MCF 10A (cell line): ENCODE measurements around the gene IFT88. TPM values are rescaled to one million over a fixed set of nuclear protein-coding genes. Genes with fewer than 3 reads are reported as not detected.
A peak's percentile ranks its signal among the peaks of the same experiment; 100 is the strongest.

Experiments
- BruUV-seq: library from RNA; stranded (reverse); fragments of 400-500 nt; replicated peaks from 2 replicates; lab custom pipeline; 2021; lab: Mats Ljungman, UMichigan
- CTCF ChIA-PET: fragments of 300-600 bp; sonication (Branson Sonifier 250); formaldehyde crosslinking; extraction: SDS; loops from one replicate; lab custom pipeline; 2021; ENCODE audit warnings: antibody characterized with exemption, inconsistent platforms; lab: Yijun Ruan, JAX
- POLR2A ChIA-PET: fragments of 300-600, 350-650 bp; sonication (Branson Sonifier 250); formaldehyde crosslinking; extraction: SDS; loops from one replicate; lab custom pipeline; 2020; ENCODE audit warnings: antibody characterized with exemption, inconsistent platforms; lab: Yijun Ruan, JAX
- DNase-seq: peaks from one replicate; pipeline ENCODE4 v3.0.0-alpha.2; 2018; ENCODE audit not compliant: unreplicated experiment
- H3K27ac Mint-ChIP-seq: one replicate; pipeline ENCODE4 v1.8.0; 2022; ENCODE audit warnings: mild to moderate bottlenecking, low read depth, mixed read lengths; ENCODE audit not compliant: unreplicated experiment
- H3K27me3 Mint-ChIP-seq: one replicate; pipeline ENCODE4 v1.8.0; 2022; ENCODE audit warnings: mixed read lengths; ENCODE audit not compliant: insufficient read depth, unreplicated experiment
- H3K36me3 Mint-ChIP-seq: one replicate; pipeline ENCODE4 v1.8.0; 2022; ENCODE audit warnings: mild to moderate bottlenecking, moderate library complexity, mixed read lengths; ENCODE audit not compliant: insufficient read depth, unreplicated experiment
- H3K4me1 Mint-ChIP-seq: one replicate; pipeline ENCODE4 v1.8.0; 2022; ENCODE audit warnings: mixed read lengths; ENCODE audit not compliant: insufficient read depth, unreplicated experiment
- H3K4me3 Mint-ChIP-seq: one replicate; pipeline ENCODE4 v1.8.0; 2022; ENCODE audit warnings: mild to moderate bottlenecking, moderate library complexity, mixed read lengths; ENCODE audit not compliant: unreplicated experiment
- H3K9me3 Mint-ChIP-seq: one replicate; pipeline ENCODE4 v1.8.0; 2022; ENCODE audit warnings: mixed read lengths; ENCODE audit not compliant: unreplicated experiment
- intact Hi-C: fragments of 100-400 bp; cut with micrococcal nuclease; formaldehyde crosslinking; loops from 2 replicates; pipeline ENCODE4 v1.14.1; 2022
- total RNA-seq: library from RNA; stranded (reverse); gene quantifications from 2 replicates; pipeline ENCODE4 v1.2.3, GENCODE V29; 2022
- TF ChIP-seq, protein P1 (sequence below): fragments of 200-600 bp; IDR thresholded peaks from one replicate; pipeline ENCODE4 v1.8.0; 2022; ENCODE audit warnings: antibody characterized with exemption, mild to moderate bottlenecking; ENCODE audit not compliant: unreplicated experiment

Gene IFT88
- total RNA-seq, 1 experiment from 2014 or later: 19.8 TPM

DNA sequence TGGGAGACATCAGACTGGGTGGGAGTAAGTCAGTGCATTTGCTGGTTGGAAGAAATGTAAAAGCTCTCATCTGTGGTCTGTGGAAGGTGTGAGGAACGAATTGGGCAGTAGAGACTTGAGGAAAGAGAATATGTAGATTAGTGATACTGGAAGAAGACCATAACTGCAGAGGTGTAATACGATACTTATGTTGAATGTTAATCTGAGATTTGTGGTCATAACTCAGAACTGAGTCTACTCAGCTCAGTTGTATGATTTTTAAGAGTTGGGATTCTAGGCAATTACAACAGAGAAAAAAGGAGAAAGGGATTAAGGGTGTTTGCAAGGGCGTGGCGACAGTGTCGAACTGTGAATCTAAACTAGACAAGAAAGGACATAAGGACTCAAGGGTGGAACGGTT lies 133.3 kb downstream of the IFT88 start:
- no peak overlapping the region for H3K4me3 Mint-ChIP-seq

DNA sequence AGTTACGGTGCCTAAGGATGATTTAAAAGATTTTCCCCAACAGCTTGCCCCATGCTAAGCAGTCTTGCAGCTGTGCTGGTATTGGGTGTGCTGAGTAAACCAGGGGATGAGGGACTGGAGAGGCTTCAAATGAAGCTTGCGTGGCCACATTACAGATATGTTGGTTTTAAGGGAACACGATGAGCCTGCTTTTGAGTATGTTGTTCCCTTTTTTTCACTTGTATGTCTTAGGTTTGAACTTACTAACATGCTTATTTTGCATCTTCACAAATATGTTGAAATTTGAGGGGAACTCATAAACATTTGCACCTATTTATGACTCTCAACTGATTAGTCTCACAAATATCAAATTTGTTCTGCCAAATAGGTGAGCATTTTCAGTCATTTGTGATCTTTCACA lies 134.5 kb downstream of the IFT88 start:
- Mint-ChIP-seq H3K36me3 (no peaks in the 10 kb centered on the region), H3K4me3 (no peak overlapping the region), H3K27me3 (no peaks in the 10 kb centered on the region), H3K9me3 (no peaks in the 10 kb centered on the region), H3K4me1 (no peaks in the 10 kb centered on the region), H3K27ac (no peak overlapping the region)
- no TSS peak for BruUV-seq
- no peak for DNase-seq
- ChIA-PET CTCF (interaction anchor here (0.7 to 1.2 kb wide), 2 partner anchors 23 to 206 kb away, joined by 3 read pairs; no protein-coding TSS in a partner anchor), POLR2A (no interaction called here)
- intact Hi-C loops: loop anchor here (5.0 to 10.0 kb wide), 3 partner anchors 134 to 504 kb away; partner anchors contain the start of genes CRYL1 and IFT88
- TF ChIP-seq, protein P1, sequence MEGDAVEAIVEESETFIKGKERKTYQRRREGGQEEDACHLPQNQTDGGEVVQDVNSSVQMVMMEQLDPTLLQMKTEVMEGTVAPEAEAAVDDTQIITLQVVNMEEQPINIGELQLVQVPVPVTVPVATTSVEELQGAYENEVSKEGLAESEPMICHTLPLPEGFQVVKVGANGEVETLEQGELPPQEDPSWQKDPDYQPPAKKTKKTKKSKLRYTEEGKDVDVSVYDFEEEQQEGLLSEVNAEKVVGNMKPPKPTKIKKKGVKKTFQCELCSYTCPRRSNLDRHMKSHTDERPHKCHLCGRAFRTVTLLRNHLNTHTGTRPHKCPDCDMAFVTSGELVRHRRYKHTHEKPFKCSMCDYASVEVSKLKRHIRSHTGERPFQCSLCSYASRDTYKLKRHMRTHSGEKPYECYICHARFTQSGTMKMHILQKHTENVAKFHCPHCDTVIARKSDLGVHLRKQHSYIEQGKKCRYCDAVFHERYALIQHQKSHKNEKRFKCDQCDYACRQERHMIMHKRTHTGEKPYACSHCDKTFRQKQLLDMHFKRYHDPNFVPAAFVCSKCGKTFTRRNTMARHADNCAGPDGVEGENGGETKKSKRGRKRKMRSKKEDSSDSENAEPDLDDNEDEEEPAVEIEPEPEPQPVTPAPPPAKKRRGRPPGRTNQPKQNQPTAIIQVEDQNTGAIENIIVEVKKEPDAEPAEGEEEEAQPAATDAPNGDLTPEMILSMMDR: no peak

More for the DNA sequence above, 133.3 kb downstream of the IFT88 start:
- POLR2A ChIA-PET: no interaction called here
- no TSS peak for BruUV-seq
- CTCF ChIA-PET: interaction anchor here (0.7 kb wide), 1 partner anchor 1027 kb away, joined by 4 read pairs; no protein-coding TSS in a partner anchor
- H3K4me1 Mint-ChIP-seq: no peaks in the 10 kb centered on the region
- no peak overlapping the region for H3K27ac Mint-ChIP-seq
- TF ChIP-seq, protein P1: no peak
- intact Hi-C loops: loop anchor here (5.0 to 10.0 kb wide), 3 partner anchors 133 to 503 kb away; partner anchors contain the start of genes CRYL1 and IFT88
- no peaks in the 10 kb centered on the region for H3K9me3 Mint-ChIP-seq
- DNase-seq: no peak
- no peaks in the 10 kb centered on the region for H3K36me3 Mint-ChIP-seq
- no peaks in the 10 kb centered on the region for H3K27me3 Mint-ChIP-seq

DNA sequence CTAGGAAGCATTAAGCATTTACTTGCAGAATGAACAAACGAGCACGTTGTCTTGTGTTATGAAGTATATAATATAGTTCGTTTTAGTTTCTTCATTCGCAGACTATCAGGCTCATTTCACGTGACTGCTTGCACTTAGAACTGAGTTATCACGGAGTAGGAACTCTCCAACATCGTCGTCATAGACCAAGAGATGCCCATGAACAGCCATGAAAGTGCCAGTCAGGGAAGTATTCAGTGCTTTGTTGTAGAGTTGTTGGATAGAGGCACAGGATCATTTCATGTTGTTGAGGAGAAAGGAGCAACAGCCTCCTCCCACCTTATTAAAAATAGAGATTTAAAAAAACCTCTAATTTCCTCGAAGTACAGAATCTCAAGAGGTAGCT lies 135.6 kb downstream of the IFT88 start:
- TSS peak; percentile 53 for BruUV-seq
- CTCF ChIA-PET: interaction anchor here (0.6 to 1.2 kb wide), 2 partner anchors 207 to 766 kb away, joined by 3 read pairs; no protein-coding TSS in a partner anchor
- no peak overlapping the region for H3K27ac Mint-ChIP-seq

More for the DNA sequence above, 135.6 kb downstream of the IFT88 start:
- no peaks in the 10 kb centered on the region for H3K36me3 Mint-ChIP-seq
- no peaks in the 10 kb centered on the region for H3K9me3 Mint-ChIP-seq
- intact Hi-C loops: loop anchor here (5.0 to 10.0 kb wide), 3 partner anchors 135 to 505 kb away; partner anchors contain the start of genes CRYL1 and IFT88
- no peaks in the 10 kb centered on the region for H3K27me3 Mint-ChIP-seq
- H3K4me1 Mint-ChIP-seq: no peaks in the 10 kb centered on the region
- peak overlapping the region; percentile 77 for H3K4me3 Mint-ChIP-seq
- no peak for DNase-seq
- TF ChIP-seq, protein P1: no peak
- POLR2A ChIA-PET: no interaction called here
